ENCODE data around the gene RPF1. TPM values are rescaled to one million over a fixed set of nuclear protein-coding genes. Genes with fewer than 3 reads are reported as not detected.
A peak's percentile ranks its signal among the peaks of the same experiment; 100 is the strongest.
"Not testable (repeated sequence)": the region's sequence is repeated elsewhere in the genome, so short reads cannot be mapped to it uniquely, and the experiment has no call there.

The RPF1 gene
- total RNA-seq, 1 donor from 2014 or later, result 42.6 TPM

DNA sequence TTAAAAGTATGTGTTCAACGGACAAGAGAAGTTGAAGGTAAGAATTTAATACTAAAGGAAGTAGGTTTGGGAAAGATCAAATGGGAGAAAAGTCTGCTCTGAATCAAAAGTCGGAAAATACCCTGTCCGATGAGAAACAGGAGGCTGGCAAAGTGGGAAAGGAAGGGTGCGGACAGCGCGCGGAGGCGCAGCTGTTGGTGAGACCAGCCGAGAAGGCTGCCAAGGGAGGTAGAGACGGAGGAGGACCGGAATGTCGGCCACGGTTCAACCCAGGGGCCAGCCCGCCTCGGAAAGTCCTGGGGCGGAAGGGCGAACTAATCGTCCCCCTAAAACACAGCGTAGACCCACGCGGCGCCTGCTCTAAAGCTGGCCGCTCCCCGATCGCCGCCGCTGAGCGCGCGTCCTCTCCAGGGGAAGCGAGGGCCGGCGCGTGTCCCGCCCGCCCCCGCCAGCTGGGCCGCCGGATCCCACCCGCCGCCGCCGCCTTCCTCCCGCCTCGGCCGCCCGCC lies 26.5 kb downstream of the RPF1 start:
- Mint-ChIP-seq H3K27ac (peak overlapping the region; percentile 99), H3K4me1 (ENCODE audit: low read depth) (peaks cover 26% of the 10 kb centered on the region), H3K36me3 (ENCODE audit: insufficient read depth) (peaks cover 23% of the 10 kb centered on the region), H3K4me3 (ENCODE audit: low read depth) (peak overlapping the region; percentile 93), H3K27me3 (no peaks in the 10 kb centered on the region), H3K9me3 (ENCODE audit: low read depth) (peaks cover 17% of the 10 kb centered on the region)
- TF ChIP-seq, protein P1, sequence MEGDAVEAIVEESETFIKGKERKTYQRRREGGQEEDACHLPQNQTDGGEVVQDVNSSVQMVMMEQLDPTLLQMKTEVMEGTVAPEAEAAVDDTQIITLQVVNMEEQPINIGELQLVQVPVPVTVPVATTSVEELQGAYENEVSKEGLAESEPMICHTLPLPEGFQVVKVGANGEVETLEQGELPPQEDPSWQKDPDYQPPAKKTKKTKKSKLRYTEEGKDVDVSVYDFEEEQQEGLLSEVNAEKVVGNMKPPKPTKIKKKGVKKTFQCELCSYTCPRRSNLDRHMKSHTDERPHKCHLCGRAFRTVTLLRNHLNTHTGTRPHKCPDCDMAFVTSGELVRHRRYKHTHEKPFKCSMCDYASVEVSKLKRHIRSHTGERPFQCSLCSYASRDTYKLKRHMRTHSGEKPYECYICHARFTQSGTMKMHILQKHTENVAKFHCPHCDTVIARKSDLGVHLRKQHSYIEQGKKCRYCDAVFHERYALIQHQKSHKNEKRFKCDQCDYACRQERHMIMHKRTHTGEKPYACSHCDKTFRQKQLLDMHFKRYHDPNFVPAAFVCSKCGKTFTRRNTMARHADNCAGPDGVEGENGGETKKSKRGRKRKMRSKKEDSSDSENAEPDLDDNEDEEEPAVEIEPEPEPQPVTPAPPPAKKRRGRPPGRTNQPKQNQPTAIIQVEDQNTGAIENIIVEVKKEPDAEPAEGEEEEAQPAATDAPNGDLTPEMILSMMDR (IDR thresholded peaks at IDR 0.05; ENCODE audit: unreplicated experiment), result peak; percentile 5
- no peak for DNase-seq (ENCODE audit: low spot score, unreplicated experiment)

DNA sequence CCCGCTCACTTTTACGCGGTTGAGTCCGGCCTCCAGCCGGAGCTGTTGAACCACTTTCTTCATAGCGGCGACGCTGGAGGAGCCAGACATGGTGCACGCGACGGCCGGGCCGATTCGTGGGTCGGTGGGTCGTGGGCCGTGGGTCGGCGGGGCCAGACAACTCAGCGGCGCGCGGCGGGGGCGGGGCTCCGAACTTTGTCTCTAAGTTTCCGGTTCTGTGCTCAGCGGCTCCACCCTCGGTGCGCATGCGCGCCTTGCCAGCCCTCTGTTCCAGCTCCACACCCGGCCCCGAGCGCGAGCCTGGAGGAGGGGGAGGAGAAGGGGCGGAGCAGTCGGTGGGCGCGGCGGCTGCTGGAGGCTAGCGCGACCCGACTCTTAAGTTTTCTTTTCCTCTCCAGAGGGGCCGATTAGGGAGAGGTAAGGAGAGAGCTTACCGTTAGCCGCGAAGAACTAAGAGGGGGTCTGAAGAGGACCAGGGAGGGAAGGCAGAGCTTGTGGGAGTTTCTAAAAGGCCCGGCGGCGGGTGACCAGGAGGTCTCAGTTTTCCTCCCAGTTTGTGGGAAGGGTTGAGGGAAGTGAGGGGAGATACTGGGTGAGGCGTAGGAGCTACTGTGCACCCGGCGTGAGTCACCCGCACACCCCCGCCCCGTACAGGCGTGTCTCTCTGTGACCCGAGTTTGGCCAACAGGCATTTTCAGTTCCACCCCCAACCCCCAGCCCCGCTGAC lies 27.1 kb downstream of the RPF1 start, which contains the start of the genes GNG5 and SPATA1:
Gene GNG5 (minus strand): TSS at position 580 of the 727 bp plus-strand sequence. CDS start 490 bp downstream, at position 90.
Gene SPATA1 (plus strand): TSS at position 385 of the 727 bp plus-strand sequence. CDS start 9,974 bp downstream, outside the sequence.
- Mint-ChIP-seq H3K4me1 (ENCODE audit: low read depth) (peaks cover 24% of the 10 kb centered on the region), H3K36me3 (ENCODE audit: insufficient read depth) (peaks cover 24% of the 10 kb centered on the region), H3K4me3 (ENCODE audit: low read depth) (peak within 1 kb of the TSS; percentile 93), H3K27ac (peak within 1 kb of the TSS; percentile 99), H3K9me3 (ENCODE audit: low read depth) (peaks cover 19% of the 10 kb centered on the region), H3K27me3 (no peaks in the 10 kb centered on the region)
- TF ChIP-seq, protein P1 (IDR thresholded peaks at IDR 0.05; ENCODE audit: unreplicated experiment), result no peak
- DNase-seq (ENCODE audit: low spot score, unreplicated experiment), result peak; percentile 97

DNA sequence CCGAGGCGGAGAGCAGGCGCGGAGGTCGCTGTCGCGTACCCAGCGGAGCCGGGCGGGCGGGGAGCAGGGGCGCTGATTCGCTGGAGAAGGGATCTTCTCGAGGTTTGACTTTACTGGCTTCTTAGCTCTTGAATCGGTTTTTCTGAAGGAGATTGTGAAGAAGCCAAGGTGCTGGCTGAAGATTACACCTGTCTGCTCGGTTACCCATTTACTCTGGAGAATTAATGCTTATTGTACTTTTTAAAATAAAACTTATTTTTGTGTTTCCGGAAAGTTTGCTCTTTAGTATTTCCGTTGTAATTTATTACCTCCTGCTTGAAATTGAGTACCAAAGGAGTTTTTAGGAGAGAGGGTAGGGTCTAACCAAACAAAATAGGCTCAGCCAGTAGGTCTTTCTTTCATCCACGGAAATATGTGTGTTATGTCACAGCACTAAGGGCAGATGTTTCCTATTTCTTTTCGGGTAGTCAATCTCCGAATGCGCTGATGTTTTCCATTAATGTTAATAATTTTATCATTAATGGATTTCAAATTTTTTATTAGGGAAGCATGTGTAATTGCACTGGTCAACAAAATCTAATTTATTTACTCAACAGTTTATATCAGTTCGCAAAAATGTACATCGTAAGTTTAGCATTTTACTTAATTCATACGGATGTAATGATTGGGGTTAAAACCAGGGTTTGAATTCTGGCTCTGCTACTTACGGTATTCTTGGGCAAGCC lies 27.8 kb downstream of the RPF1 start:
- no peaks in the 10 kb centered on the region for H3K27me3 Mint-ChIP-seq
- TF ChIP-seq, protein P1 (IDR thresholded peaks at IDR 0.05; ENCODE audit: unreplicated experiment), result no peak
- peaks cover 17% of the 10 kb centered on the region for H3K36me3 Mint-ChIP-seq (ENCODE audit: insufficient read depth)
- H3K4me3 Mint-ChIP-seq (ENCODE audit: low read depth), result peak overlapping the region; percentile 93
- peaks cover 19% of the 10 kb centered on the region for H3K9me3 Mint-ChIP-seq (ENCODE audit: low read depth)
- H3K4me1 Mint-ChIP-seq (ENCODE audit: low read depth), result peaks cover 18% of the 10 kb centered on the region
- H3K27ac Mint-ChIP-seq, result peak overlapping the region; percentile 99
- DNase-seq (ENCODE audit: low spot score, unreplicated experiment), result no peak

DNA sequence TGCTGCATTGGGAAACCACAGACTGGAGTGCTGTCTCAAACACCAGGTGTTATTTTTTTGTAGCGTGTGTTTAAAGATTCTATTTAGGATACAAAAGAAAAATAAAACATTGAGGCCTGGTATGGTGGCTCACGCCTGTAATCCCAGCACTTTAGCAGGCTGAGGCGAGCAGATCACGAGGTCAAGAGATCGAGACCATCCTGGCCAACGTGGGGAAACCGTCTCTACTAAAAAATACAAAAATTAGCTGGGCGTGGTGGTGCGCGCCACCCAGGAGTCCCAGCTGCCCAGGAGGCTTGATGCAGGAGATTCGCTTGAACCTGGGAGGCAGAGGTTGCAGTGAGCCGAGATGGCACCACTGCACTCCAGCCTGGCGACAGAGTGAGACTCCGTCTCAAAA lies 28.8 kb downstream of the RPF1 start:
- Mint-ChIP-seq H3K9me3 (ENCODE audit: low read depth) (peaks cover 19% of the 10 kb centered on the region), H3K4me1 (ENCODE audit: low read depth) (peaks cover 18% of the 10 kb centered on the region), H3K27ac (peak overlapping the region; percentile 29), H3K36me3 (ENCODE audit: insufficient read depth) (peaks cover 16% of the 10 kb centered on the region), H3K4me3 (ENCODE audit: low read depth) (peak overlapping the region; percentile 17)
- not testable (repeated sequence) for H3K27me3 Mint-ChIP-seq; DNase-seq (ENCODE audit: low spot score, unreplicated experiment)

DNA sequence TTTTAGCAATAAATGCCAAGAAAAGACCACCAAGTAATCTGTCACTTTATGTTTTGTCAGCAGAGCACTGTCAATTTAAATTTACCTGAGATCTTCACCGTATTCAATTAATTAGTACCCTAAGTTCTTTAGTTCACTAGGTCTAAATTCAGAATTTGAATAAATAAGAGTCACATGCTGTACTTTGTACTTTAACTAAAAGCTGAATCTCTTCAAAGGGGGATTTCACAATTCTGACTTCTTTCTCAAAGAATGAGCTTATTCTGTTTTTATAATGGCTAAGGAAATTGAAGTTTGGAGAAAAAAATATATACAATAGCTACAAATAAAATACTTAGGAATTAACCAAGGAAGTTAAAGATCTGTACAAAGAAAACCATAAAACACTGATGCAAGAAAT lies 29.4 kb downstream of the RPF1 start:
- no peak for DNase-seq (ENCODE audit: low spot score, unreplicated experiment)
- Mint-ChIP-seq H3K4me3 (ENCODE audit: low read depth) (peak overlapping the region; percentile 17), H3K36me3 (ENCODE audit: insufficient read depth) (peaks cover 16% of the 10 kb centered on the region), H3K4me1 (ENCODE audit: low read depth) (peaks cover 12% of the 10 kb centered on the region), H3K27me3 (no peaks in the 10 kb centered on the region), H3K9me3 (ENCODE audit: low read depth) (peaks cover 19% of the 10 kb centered on the region), H3K27ac (no peak overlapping the region)
- TF ChIP-seq, protein P1 (IDR thresholded peaks at IDR 0.05; ENCODE audit: unreplicated experiment), result no peak
